H1 (cell line): ENCODE results near the gene NELL1. TPM values are rescaled to one million over a fixed set of nuclear protein-coding genes. Genes with fewer than 3 reads are reported as not detected.

Experiments
- CTCF ChIA-PET: fragments of 300-600 bp; sonication (Branson Sonifier 250); formaldehyde crosslinking; loops from one replicate; lab custom pipeline; 2021; ENCODE audit not compliant: partially characterized antibody; lab: Charles Lee
- POLR2A ChIA-PET: fragments of 300-600 bp; sonication (Branson Sonifier 250); formaldehyde crosslinking; loops from one replicate; lab custom pipeline; 2021; ENCODE audit warnings: inconsistent platforms; ENCODE audit not compliant: partially characterized antibody; lab: Charles Lee
- DNase-seq, 2 experiments: peaks; one replicate each; pipeline versions ENCODE4 v3.0.0 to v3.0.0-alpha.2; 2010 to 2022; ENCODE audit warnings: low spot score in 2 of 2, low read depth in 1 of 2, mixed read lengths in 1 of 2
- FAIRE-seq: peaks from 2 replicates; lab custom pipeline; 2011; peaks lifted over from hg19 to GRCh38; lab: Jason Lieb, UNC
- H2AFZ ChIP-seq: 2 replicates; pipeline ENCODE4 v1.8.1; 2012; ENCODE audit warnings: low read length, inconsistent platforms
- H2AK5ac ChIP-seq: 2 replicates; pipeline ENCODE4 v1.6.1; 2013; ENCODE audit warnings: low read depth, low read length
- H2BK120ac ChIP-seq: replicated peaks from 2 replicates; pipeline ENCODE3; 2013; ENCODE audit warnings: low read depth, low read length, inconsistent platforms
- H2BK12ac ChIP-seq: 2 replicates; pipeline ENCODE4 v1.6.1; 2013; ENCODE audit warnings: low read depth, low read length
- H2BK15ac ChIP-seq: 2 replicates; pipeline ENCODE4 v1.6.1; 2013; ENCODE audit warnings: low read length
- H2BK20ac ChIP-seq: 2 replicates; pipeline ENCODE4 v1.6.1; 2013; ENCODE audit warnings: low read length
- H2BK5ac ChIP-seq: 2 replicates; pipeline ENCODE4 v1.6.1; 2013; ENCODE audit warnings: low read depth, low read length
- H3K14ac ChIP-seq: 2 replicates; pipeline ENCODE4 v1.6.1; 2013; ENCODE audit warnings: inconsistent platforms; ENCODE audit not compliant: insufficient read length
- H3K18ac ChIP-seq: 2 replicates; pipeline ENCODE4 v1.6.1; 2013; ENCODE audit warnings: low read length; ENCODE audit errors: extremely low read depth
- H3K23ac ChIP-seq: 2 replicates; pipeline ENCODE4 v1.6.1; 2013; ENCODE audit warnings: inconsistent platforms; ENCODE audit not compliant: insufficient read length
- H3K23me2 ChIP-seq: 2 replicates; pipeline ENCODE4 v1.6.1; 2013; ENCODE audit warnings: low read depth, low read length
- H3K27ac ChIP-seq: 2 replicates; pipeline ENCODE4 v1.6.1; 2011; ENCODE audit warnings: low read depth, low read length, inconsistent platforms
- H3K27me3 ChIP-seq, 4 experiments: replicated peaks in 1 of 4; 1 replicate in 1 of 4; 2 replicates in 3 of 4; pipeline versions ENCODE4 v1.6.1 to v1.8.1; 2011 to 2013; ENCODE audit warnings: low read length in 3 of 4, mild to moderate bottlenecking in 3 of 4, inconsistent platforms in 2 of 4, mixed read lengths in 2 of 4, moderate library complexity in 1 of 4; ENCODE audit not compliant: control insufficient read depth in 3 of 4, insufficient read depth in 3 of 4; ENCODE audit errors: extremely low read depth in 1 of 4
- H3K36me3 ChIP-seq, 4 experiments: 2 replicates each; pipeline versions ENCODE4 v1.6.1 to v1.8.1; 2011 to 2013; ENCODE audit warnings: mild to moderate bottlenecking in 4 of 4, low read length in 3 of 4, moderate library complexity in 2 of 4, control low read depth in 1 of 4, inconsistent platforms in 1 of 4; ENCODE audit not compliant: insufficient read depth in 4 of 4, control insufficient read depth in 2 of 4
- H3K4ac ChIP-seq: replicated peaks from 2 replicates; pipeline ENCODE3; 2013; ENCODE audit warnings: low read length, low read depth, mixed read lengths, inconsistent platforms; ENCODE audit not compliant: insufficient read length
- H3K4me1 ChIP-seq, 4 experiments: replicated peaks in 1 of 4; 1 replicate in 1 of 4; 2 replicates in 3 of 4; pipeline versions ENCODE4 v1.6.1 to v1.8.1; 2011 to 2013; ENCODE audit warnings: low read length in 3 of 4, inconsistent platforms in 2 of 4, mixed read lengths in 1 of 4; ENCODE audit not compliant: insufficient read depth in 4 of 4, control insufficient read depth in 3 of 4
- H3K4me2 ChIP-seq, 2 experiments: 2 replicates each; pipeline versions ENCODE4 v1.6.1 to v1.8.1; 2011 to 2013; ENCODE audit warnings: low read depth in 2 of 2, low read length in 2 of 2, control low read depth in 1 of 2, inconsistent platforms in 1 of 2, mild to moderate bottlenecking in 1 of 2; ENCODE audit not compliant: insufficient read depth in 1 of 2
- H3K4me3 ChIP-seq, 4 experiments: fragments of 200-600, 300-600 bp in 1 of 4; sonication (generic), shearing (Covaris generic), sonication (Bioruptor Twin) in 1 of 4; 2 replicates each; pipeline versions ENCODE4 v1.5.1 to v1.8.1; 2011 to 2016; ENCODE audit warnings: low read length in 4 of 4, low read depth in 3 of 4, control low read depth in 2 of 4, inconsistent platforms in 2 of 4, mild to moderate bottlenecking in 2 of 4, mixed read lengths in 1 of 4, moderate library complexity in 1 of 4; ENCODE audit not compliant: insufficient read depth in 2 of 4; ENCODE audit errors: extremely low read depth in 1 of 4
- H3K56ac ChIP-seq: replicated peaks from 2 replicates; pipeline ENCODE3; 2013; ENCODE audit warnings: low read depth, mild to moderate bottlenecking, mixed read lengths, low read length, inconsistent platforms; ENCODE audit not compliant: insufficient read length
- H3K79me1 ChIP-seq: 2 replicates; pipeline ENCODE4 v1.6.1; 2013; ENCODE audit warnings: low read depth, low read length, control low read depth
- H3K79me2 ChIP-seq, 2 experiments: 2 replicates each; pipeline versions ENCODE4 v1.6.1 to v1.8.1; 2012 to 2013; ENCODE audit warnings: low read length in 2 of 2, mild to moderate bottlenecking in 2 of 2, inconsistent platforms in 1 of 2; ENCODE audit not compliant: insufficient read depth in 2 of 2, control insufficient read depth in 1 of 2
- H3K9ac ChIP-seq, 4 experiments: replicated peaks in 1 of 4; 1 replicate in 1 of 4; 2 replicates in 3 of 4; pipeline versions ENCODE4 v1.6.1 to v1.8.1; 2011 to 2013; ENCODE audit warnings: low read depth in 3 of 4, low read length in 3 of 4, control low read depth in 2 of 4, mild to moderate bottlenecking in 2 of 4, moderate library complexity in 2 of 4, inconsistent platforms in 1 of 4; ENCODE audit errors: extremely low read depth in 1 of 4
- H3K9me3 ChIP-seq, 2 experiments: 2 replicates each; pipeline versions ENCODE4 v1.6.1 to v1.8.1; 2012 to 2013; ENCODE audit warnings: mild to moderate bottlenecking in 2 of 2, moderate library complexity in 2 of 2, control low read depth in 1 of 2, inconsistent platforms in 1 of 2, low read depth in 1 of 2, low read length in 1 of 2, mixed read lengths in 1 of 2; ENCODE audit not compliant: insufficient read depth in 2 of 2
- H4K20me1 ChIP-seq, 2 experiments: replicated peaks in 1 of 2; 2 replicates each; pipeline versions ENCODE3 to v1.8.1; 2011 to 2013; ENCODE audit warnings: inconsistent platforms in 2 of 2, low read length in 2 of 2, mild to moderate bottlenecking in 1 of 2; ENCODE audit not compliant: insufficient read depth in 2 of 2, control insufficient read depth in 1 of 2
- H4K5ac ChIP-seq: 2 replicates; pipeline ENCODE4 v1.6.1; 2013; ENCODE audit warnings: low read length, low read depth, mixed read lengths, inconsistent platforms; ENCODE audit not compliant: insufficient read length
- H4K8ac ChIP-seq: 2 replicates; pipeline ENCODE4 v1.8.0; 2013; ENCODE audit warnings: mild to moderate bottlenecking, moderate library complexity, low read length, inconsistent platforms; ENCODE audit not compliant: insufficient read depth; ENCODE audit errors: extremely low read depth
- H4K91ac ChIP-seq: replicated peaks from 2 replicates; pipeline ENCODE3; 2013; ENCODE audit warnings: low read length, mixed read lengths, inconsistent platforms; ENCODE audit not compliant: insufficient read length
- EGR1 ChIP-seq: IDR thresholded peaks from 2 replicates; pipeline ENCODE4 v1.6.1; 2011; ENCODE audit warnings: low read depth, low read length, borderline replicate concordance
- GTF2F1 ChIP-seq: IDR thresholded peaks from 2 replicates; pipeline ENCODE4 v1.6.1; 2012; ENCODE audit warnings: low read depth, low read length, improper control_type of control experiment, borderline replicate concordance
- RAD21 ChIP-seq, 2 experiments: IDR thresholded peaks in 1 of 2; conservative IDR thresholded peaks in 1 of 2; 2 replicates each; pipeline ENCODE4 v1.6.1; 2011; ENCODE audit warnings: low read depth in 2 of 2, low read length in 2 of 2, improper control_type of control experiment in 1 of 2, inconsistent platforms in 1 of 2, mild to moderate bottlenecking in 1 of 2, moderate library complexity in 1 of 2
- WGBS, 2 experiments: shearing (Covaris generic) in 1 of 2; methylation state at CpG; one replicate each; pipeline versions ENCODE4 v1.1.6 to v1.1.7; 2013 to 2015; ENCODE audit warnings: low lambda C conversion rate in 2 of 2, mixed read lengths in 2 of 2, inconsistent platforms in 1 of 2, low coverage in 1 of 2, missing lambda C conversion rate in 1 of 2; ENCODE audit not compliant: insufficient replicate concordance in 2 of 2, insufficient coverage in 1 of 2, insufficient read length in 1 of 2; ENCODE audit errors: extremely low coverage in 1 of 2, missing lambda C conversion rate in 1 of 2; 5-methylcytosine and 5-hydroxymethylcytosine counted together
- polyA plus RNA-seq, 7 experiments: library from polyadenylated mRNA; depleted of rRNA in 3 of 7; stranded (reverse) in 5 of 7; unstranded in 2 of 7; fragments of >200 nt in 5 of 7; fragments of 200-250 nt in 2 of 7; gene quantifications; 1 replicate in 5 of 7; 2 replicates in 1 of 7; 4 replicates in 1 of 7; pipeline versions ENCODE4 v1.2.1 to v1.2.3, GENCODE V29; 2011 to 2013; ENCODE audit warnings: missing spikeins in 2 of 7, mixed read lengths in 2 of 7
- total RNA-seq: library from RNA; stranded (reverse); fragmentation: NEBNext Ultra II Directional; extraction: Animal tissue kit (Norgen Biotek cat#: 25700); gene quantifications from 2 replicates; pipeline ENCODE4 v1.2.1, GENCODE V29; 2021
- TF ChIP-seq, protein P1 (sequence below), 3 experiments: IDR thresholded peaks; 1 replicate in 2 of 3; 2 replicates in 1 of 3; pipeline versions ENCODE4 v1.5.1 to v1.6.1; 2011; ENCODE audit warnings: low read length in 3 of 3, mild to moderate bottlenecking in 3 of 3, inconsistent platforms in 2 of 3, low read depth in 1 of 3, moderate library complexity in 1 of 3; ENCODE audit not compliant: insufficient read depth in 1 of 3; ENCODE audit errors: control extremely low read depth in 1 of 3

NELL1 gene
- total and polyA plus RNA-seq, 2 of the 8 experiments (the other 6 are each of a cell fraction or from before 2014, with no cell fraction given) = 0.21 TPM; not detected in 1

DNA sequence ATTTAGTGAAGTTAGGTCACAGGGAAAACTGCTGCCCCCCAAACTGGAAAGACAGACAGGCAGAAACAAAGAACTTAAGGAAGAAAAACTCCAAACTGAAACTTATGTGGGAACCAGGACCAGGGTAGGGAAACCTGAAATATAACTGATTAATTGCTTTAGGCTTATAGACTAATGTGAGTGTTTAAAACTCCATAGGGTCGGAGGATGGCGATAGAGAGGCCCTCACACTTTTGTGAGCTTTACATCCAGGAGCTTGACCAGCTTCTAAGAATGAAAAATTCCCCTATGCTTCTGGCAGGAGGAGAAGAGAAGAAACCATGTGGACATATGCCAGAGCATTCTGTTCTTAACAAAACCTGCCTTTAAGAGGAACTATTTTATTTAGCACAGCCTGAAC is 598.6 kb downstream of the NELL1 start:
- Histone ChIP-seq H3K36me3 (no peaks in the 10 kb centered on the region; a peak in 1 of 8 replicates), H2AK5ac (no peak overlapping the region), H2BK12ac (no peak overlapping the region), H3K23me2 (no peaks in the 10 kb centered on the region; the same call in 1 of the 2 replicates), H3K4ac (no peak overlapping the region), H2AFZ (peak overlapping the region; percentile 42; the same call in 1 of the 2 replicates), H3K9me3 (peaks cover 3 to 6% of the 10 kb centered on the region in 2 experiments; a peak in 2 of 4 replicates), H3K4me1 (no peaks in the 10 kb centered on the region), H4K20me1 (no peaks in the 10 kb centered on the region), H2BK20ac (no peak overlapping the region), H2BK5ac (no peak overlapping the region), H3K18ac (no peak overlapping the region), H4K5ac (no peak overlapping the region), H3K9ac (no peak overlapping the region), H2BK15ac (no peak overlapping the region), H3K23ac (no peak overlapping the region), H3K4me3 (no peak overlapping the region), H3K27ac (no peak overlapping the region), H4K8ac (no peak overlapping the region), H4K91ac (no peak overlapping the region), H3K79me2 (no peaks in the 10 kb centered on the region), H3K4me2 (no peak overlapping the region), H2BK120ac (no peak overlapping the region), H3K56ac (no peak overlapping the region), H3K27me3 (no peaks in the 10 kb centered on the region), H3K79me1 (no peaks in the 10 kb centered on the region), H3K14ac (no peak overlapping the region)
- FAIRE-seq (peak; percentile 32), DNase-seq (no peak)
- ChIA-PET POLR2A (no interaction called here), CTCF (interaction anchor here (0.6 to 2.0 kb wide), 10 partner anchors 10 to 84 kb away, joined by 3 to 8 read pairs (median 4); no protein-coding TSS in a partner anchor)
- TF ChIP-seq, protein P1, sequence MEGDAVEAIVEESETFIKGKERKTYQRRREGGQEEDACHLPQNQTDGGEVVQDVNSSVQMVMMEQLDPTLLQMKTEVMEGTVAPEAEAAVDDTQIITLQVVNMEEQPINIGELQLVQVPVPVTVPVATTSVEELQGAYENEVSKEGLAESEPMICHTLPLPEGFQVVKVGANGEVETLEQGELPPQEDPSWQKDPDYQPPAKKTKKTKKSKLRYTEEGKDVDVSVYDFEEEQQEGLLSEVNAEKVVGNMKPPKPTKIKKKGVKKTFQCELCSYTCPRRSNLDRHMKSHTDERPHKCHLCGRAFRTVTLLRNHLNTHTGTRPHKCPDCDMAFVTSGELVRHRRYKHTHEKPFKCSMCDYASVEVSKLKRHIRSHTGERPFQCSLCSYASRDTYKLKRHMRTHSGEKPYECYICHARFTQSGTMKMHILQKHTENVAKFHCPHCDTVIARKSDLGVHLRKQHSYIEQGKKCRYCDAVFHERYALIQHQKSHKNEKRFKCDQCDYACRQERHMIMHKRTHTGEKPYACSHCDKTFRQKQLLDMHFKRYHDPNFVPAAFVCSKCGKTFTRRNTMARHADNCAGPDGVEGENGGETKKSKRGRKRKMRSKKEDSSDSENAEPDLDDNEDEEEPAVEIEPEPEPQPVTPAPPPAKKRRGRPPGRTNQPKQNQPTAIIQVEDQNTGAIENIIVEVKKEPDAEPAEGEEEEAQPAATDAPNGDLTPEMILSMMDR (IDR thresholded peaks at IDR 0.05; ENCODE audit: control extremely low read depth in 1 of 3, insufficient read depth in 1 of 3, low read depth in 1 of 3, low read length in 3 of 3) = peak in 1 of 3 experiments; percentile 22; a peak in 1 of 4 replicates
- TF ChIP-seq EGR1 (no peak), GTF2F1 (no peak), RAD21 (IDR thresholded peaks at IDR 0.05 in 1 of 2, conservative IDR thresholded peaks at IDR 0.05 in 1 of 2; ENCODE audit: low read depth in 2 of 2, low read length in 2 of 2) (peak; percentile 27 to 30; a peak in 2 of 4 replicates)
- WGBS, 2 experiments = 71% methylated on average over 2 of the region's 2 CpGs; no CpG with 5 or more reads in 1 of the 2 experiments
